Tibial nerve (tissue), 4 donors: ENCODE measurements around the gene ZMYND8.

Experiments used
- EP300 ChIP-seq, 2 donors: sonication (generic); formaldehyde crosslinking; IDR thresholded peaks; one replicate each; pipeline ENCODE4 v1.6.1; 2017; ENCODE audit warnings: antibody characterized with exemption in 2 of 2, mild to moderate bottlenecking in 1 of 2
- POLR2A ChIP-seq, 2 donors: fragments of 450-650 bp; IDR thresholded peaks; one replicate each; pipeline ENCODE4 v1.6.1; 2017; ENCODE audit warnings: antibody characterized with exemption in 2 of 2, mild to moderate bottlenecking in 2 of 2, moderate library complexity in 2 of 2
- TF ChIP-seq, protein P1 (sequence below), 5 experiments: fragments of 200-600 bp in 3 of 5; fragments of 450-650 bp in 2 of 5; sonication (generic) in 3 of 5; IDR thresholded peaks; one replicate each; pipeline ENCODE4 v1.5.1; 2016 to 2019; ENCODE audit warnings: antibody characterized with exemption in 5 of 5, mild to moderate bottlenecking in 3 of 5, moderate library complexity in 2 of 5

DNA sequence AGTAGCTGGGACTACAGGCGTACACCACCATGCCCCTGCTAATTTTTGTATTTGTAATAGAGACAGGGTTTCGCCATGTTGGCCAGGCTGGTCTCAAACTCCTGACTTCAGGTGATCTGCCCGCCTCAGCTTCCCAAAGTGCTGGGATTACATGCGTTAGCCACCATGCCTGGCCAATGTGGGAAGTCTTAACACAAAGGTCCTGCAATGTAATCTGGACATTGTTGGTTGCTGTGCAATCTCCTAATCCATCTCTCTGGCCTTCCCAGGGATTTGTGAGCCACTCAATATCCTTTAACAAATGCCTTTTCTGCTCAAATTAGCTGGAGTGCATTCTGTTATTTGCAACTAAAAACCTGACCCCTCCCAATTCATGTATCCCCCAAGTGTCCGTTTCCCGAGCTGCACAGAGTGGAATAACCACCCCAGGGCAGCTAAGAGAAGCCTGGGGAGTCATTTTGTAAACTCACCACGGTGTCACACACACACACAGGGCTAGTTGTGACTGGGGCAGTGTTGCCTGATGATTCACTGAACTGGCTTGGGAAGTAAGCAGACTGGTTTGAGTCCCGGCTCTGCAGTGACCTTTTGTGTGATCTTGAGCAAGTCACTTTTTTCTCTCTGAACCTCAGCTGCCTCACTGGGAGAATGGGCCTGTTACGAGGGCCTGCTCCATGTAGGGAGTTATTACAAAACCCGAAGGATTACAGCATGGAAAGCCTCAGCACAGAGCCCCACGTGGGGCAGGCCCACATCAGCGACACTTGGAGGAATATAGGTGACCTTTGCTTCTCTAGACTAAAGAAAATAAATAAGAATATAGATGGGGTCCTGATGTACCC lies 152.3 kb downstream of the ZMYND8 start:
- TF ChIP-seq, protein P1, sequence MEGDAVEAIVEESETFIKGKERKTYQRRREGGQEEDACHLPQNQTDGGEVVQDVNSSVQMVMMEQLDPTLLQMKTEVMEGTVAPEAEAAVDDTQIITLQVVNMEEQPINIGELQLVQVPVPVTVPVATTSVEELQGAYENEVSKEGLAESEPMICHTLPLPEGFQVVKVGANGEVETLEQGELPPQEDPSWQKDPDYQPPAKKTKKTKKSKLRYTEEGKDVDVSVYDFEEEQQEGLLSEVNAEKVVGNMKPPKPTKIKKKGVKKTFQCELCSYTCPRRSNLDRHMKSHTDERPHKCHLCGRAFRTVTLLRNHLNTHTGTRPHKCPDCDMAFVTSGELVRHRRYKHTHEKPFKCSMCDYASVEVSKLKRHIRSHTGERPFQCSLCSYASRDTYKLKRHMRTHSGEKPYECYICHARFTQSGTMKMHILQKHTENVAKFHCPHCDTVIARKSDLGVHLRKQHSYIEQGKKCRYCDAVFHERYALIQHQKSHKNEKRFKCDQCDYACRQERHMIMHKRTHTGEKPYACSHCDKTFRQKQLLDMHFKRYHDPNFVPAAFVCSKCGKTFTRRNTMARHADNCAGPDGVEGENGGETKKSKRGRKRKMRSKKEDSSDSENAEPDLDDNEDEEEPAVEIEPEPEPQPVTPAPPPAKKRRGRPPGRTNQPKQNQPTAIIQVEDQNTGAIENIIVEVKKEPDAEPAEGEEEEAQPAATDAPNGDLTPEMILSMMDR (IDR thresholded peaks at IDR 0.05): no peak
- TF ChIP-seq POLR2A (IDR thresholded peaks at IDR 0.05): no peak
- TF ChIP-seq EP300 (IDR thresholded peaks at IDR 0.05): no peak
